ENCODE results near the gene CCDC38. TPM values are rescaled to one million over a fixed set of nuclear protein-coding genes. Genes with fewer than 3 reads are reported as not detected.

Gene CCDC38
- total RNA-seq, 1 donor from 2014 or later, result 0.08 TPM

GRCh38 chr12:95908573-95908972 is 33.8 kb downstream of the CCDC38 start:
- intact Hi-C loops (cut with DNase I), result no loop called here
- ATAC-seq (ENCODE audit: poor library complexity) (no peak), DNase-seq (no peak)

- intact Hi-C loops (cut with DNase I), result no loop called here
- DNase-seq, result no peak
- ATAC-seq (ENCODE audit: poor library complexity), result no peak
Observed at GRCh38 chr12:95898081-95898480, 44.3 kb downstream of the CCDC38 start.

GRCh38 chr12:95896846-95897245 is 45.6 kb downstream of the CCDC38 start:
- DNase-seq (no peak), ATAC-seq (ENCODE audit: poor library complexity) (no peak)
- intact Hi-C loops (cut with DNase I), result no loop called here

- ATAC-seq (ENCODE audit: poor library complexity) (no peak), DNase-seq (no peak)
- intact Hi-C loops (cut with DNase I), result no loop called here
Observed at GRCh38 chr12:95890958-95891357, 51.5 kb downstream of the CCDC38 start.

- no peak for DNase-seq
- intact Hi-C loops (cut with DNase I), result no loop called here
- no peak for ATAC-seq (ENCODE audit: poor library complexity)
Observed at GRCh38 chr12:95887311-95887710, 55.1 kb downstream of the CCDC38 start.

GRCh38 chr12:95884998-95885397 is 57.4 kb downstream of the CCDC38 start:
- ATAC-seq (ENCODE audit: poor library complexity) (peak; percentile 34), DNase-seq (no peak)
- intact Hi-C loops (cut with DNase I), result no loop called here

GRCh38 chr12:95882873-95883272 is 59.5 kb downstream of the CCDC38 start:
- ATAC-seq (ENCODE audit: poor library complexity) (no peak), DNase-seq (no peak)
- intact Hi-C loops (cut with DNase I), result no loop called here

GRCh38 chr12:95882080-95882479 is 60.3 kb downstream of the CCDC38 start:
- no peak for DNase-seq
- no peak for ATAC-seq (ENCODE audit: poor library complexity)
- intact Hi-C loops (cut with DNase I), result no loop called here

- intact Hi-C loops (cut with DNase I), result no loop called here
- DNase-seq (no peak), ATAC-seq (ENCODE audit: poor library complexity) (no peak)
Observed at GRCh38 chr12:95881331-95881955, 61.0 kb downstream of the CCDC38 start.

GRCh38 chr12:95880895-95881294 is 61.5 kb downstream of the CCDC38 start:
- ATAC-seq (ENCODE audit: poor library complexity) (no peak), DNase-seq (no peak)
- intact Hi-C loops (cut with DNase I), result no loop called here

GRCh38 chr12:95877622-95878021 is 64.8 kb downstream of the CCDC38 start:
- intact Hi-C loops (cut with DNase I), result no loop called here
- ATAC-seq (ENCODE audit: poor library complexity), result no peak
- no peak for DNase-seq

GRCh38 chr12:95874452-95874851 is 68.0 kb downstream of the CCDC38 start:
- intact Hi-C loops (cut with DNase I), result no loop called here
- no peak for ATAC-seq (ENCODE audit: poor library complexity)
- DNase-seq, result no peak

GRCh38 chr12:95870897-95871296 is 71.5 kb downstream of the CCDC38 start:
- intact Hi-C loops (cut with DNase I), result no loop called here
- DNase-seq, result no peak
- no peak for ATAC-seq (ENCODE audit: poor library complexity)

GRCh38 chr12:95863337-95863736 is 79.1 kb downstream of the CCDC38 start:
- intact Hi-C loops (cut with DNase I), result no loop called here

GRCh38 chr12:95862038-95862437 is 80.4 kb downstream of the CCDC38 start:
- DNase-seq, result no peak
- intact Hi-C loops (cut with DNase I), result no loop called here
- no peak for ATAC-seq (ENCODE audit: poor library complexity)

More at GRCh38 chr12:95863337-95863736, 79.1 kb downstream of the CCDC38 start:
- DNase-seq (no peak), ATAC-seq (ENCODE audit: poor library complexity) (no peak)

- DNase-seq, result no peak
- intact Hi-C loops (cut with DNase I), result no loop called here
- ATAC-seq (ENCODE audit: poor library complexity), result no peak
Observed at GRCh38 chr12:95859947-95860850, 82.2 kb downstream of the CCDC38 start.

- ATAC-seq (ENCODE audit: poor library complexity) (peak; percentile 2), DNase-seq (no peak)
- intact Hi-C loops (cut with DNase I), result no loop called here
Observed at GRCh38 chr12:95859344-95859816, 83.0 kb downstream of the CCDC38 start.

GRCh38 chr12:95858451-95859343 is 83.7 kb downstream of the CCDC38 start, which contains the start of gene SNRPF:
Gene SNRPF, plus strand, starts transcription at chr12:95858952. Its CDS starts 122 bp downstream, at chr12:95859074.
- intact Hi-C loops (cut with DNase I), result no loop called here

GRCh38 chr12:95857799-95858198 is 84.6 kb downstream of the CCDC38 start:
- DNase-seq, result no peak
- intact Hi-C loops (cut with DNase I), result no loop called here
- ATAC-seq (ENCODE audit: poor library complexity), result no peak

More at GRCh38 chr12:95858451-95859343, 83.7 kb downstream of the CCDC38 start, which contains the start of gene SNRPF:
- DNase-seq, result peak; percentile 95
- peak; percentile 100 for ATAC-seq (ENCODE audit: poor library complexity)
